Uterus (tissue), 4 donors: ENCODE data around the gene SLC16A12. TPM values are rescaled to one million over a fixed set of nuclear protein-coding genes. Genes with fewer than 3 reads are reported as not detected.
A peak's percentile ranks its signal among the peaks of the same experiment; 100 is the strongest.

ENCODE experiments used
- DNase-seq, 2 donors: peaks; one replicate each; pipeline ENCODE4 v3.0.0-alpha.2; 2019 to 2020
- H3K27ac ChIP-seq, 2 donors: fragments of 200-600 bp; sonication (generic); 1 replicate in 1 of 2; 2 replicates in 1 of 2; pipeline ENCODE4 v1.5.1; 2016 to 2018
- H3K27me3 ChIP-seq, 2 donors: fragments of 200-600 bp; sonication (generic); one replicate each; pipeline ENCODE4 v1.5.1; 2018 to 2019; ENCODE audit warnings: control low read depth in 1 of 2
- H3K36me3 ChIP-seq, 2 donors: fragments of 200-600 bp; sonication (generic); one replicate each; pipeline ENCODE4 v1.5.1; 2019; ENCODE audit warnings: control low read depth in 1 of 2
- H3K4me1 ChIP-seq, 2 donors: fragments of 200-600 bp; sonication (generic); one replicate each; pipeline ENCODE4 v1.5.1; 2018 to 2019; ENCODE audit warnings: control low read depth in 1 of 2
- H3K4me3 ChIP-seq, 2 donors: fragments of 200-600 bp; sonication (generic); 1 replicate in 1 of 2; 2 replicates in 1 of 2; pipeline ENCODE4 v1.5.1; 2018 to 2019; ENCODE audit warnings: mild to moderate bottlenecking in 1 of 2
- H3K9me3 ChIP-seq, 2 donors: fragments of 200-600 bp; sonication (generic); one replicate each; pipeline ENCODE4 v1.5.1; 2019; ENCODE audit warnings: control low read depth in 1 of 2
- CTCF ChIP-seq, 4 experiments: fragments of 200-600 bp in 2 of 4; fragments of 450-650 bp in 2 of 4; sonication (generic) in 2 of 4; IDR thresholded peaks; one replicate each; pipeline ENCODE4 v1.5.1; 2016 to 2019; ENCODE audit warnings: antibody characterized with exemption in 4 of 4, mild to moderate bottlenecking in 2 of 4, moderate library complexity in 1 of 4
- POLR2A ChIP-seq, 2 donors: fragments of 450-650 bp; IDR thresholded peaks; one replicate each; pipeline ENCODE4 v1.6.1; 2016; ENCODE audit warnings: antibody characterized with exemption in 2 of 2, mild to moderate bottlenecking in 1 of 2, moderate library complexity in 1 of 2
- intact Hi-C: fragments of 100-400 bp; cut with DNase I; formaldehyde crosslinking; loops from one replicate; pipeline ENCODE4 v1.15.1; 2023; ENCODE audit warnings: low total_unique reads
- total RNA-seq, 4 donors: library from RNA; depleted of rRNA in 3 of 4; stranded (reverse); fragments of >200 nt in 3 of 4; gene quantifications; one replicate each; pipeline versions ENCODE4 v1.1.0 to v1.2.4, GENCODE V29; 2014 to 2023
- donor health status: DM: yes; HTN: yes; CAD: no.

The SLC16A12 gene
- total RNA-seq, 4 donors from 2014 or later = 0.26 to 7.4 (median 0.51) TPM

- no peaks in the 10 kb centered on the region for H3K27me3 ChIP-seq
- no peak overlapping the region for H3K27ac ChIP-seq
- no peak for TF ChIP-seq POLR2A (IDR thresholded peaks at IDR 0.05)
- no peak for TF ChIP-seq CTCF (IDR thresholded peaks at IDR 0.05)
- H3K9me3 ChIP-seq = no peaks in the 10 kb centered on the region
- intact Hi-C loops = no loop called here
- no peaks in the 10 kb centered on the region for H3K4me1 ChIP-seq
- H3K4me3 ChIP-seq = no peak overlapping the region
- no peak for DNase-seq
- H3K36me3 ChIP-seq = no peaks in the 10 kb centered on the region
These were observed 32.2 kb downstream of the SLC16A12 start for GRCh38 chr10:89503151-89503550.

- Histone ChIP-seq H3K36me3 (no peaks in the 10 kb centered on the region), H3K27me3 (no peaks in the 10 kb centered on the region), H3K27ac (no peak overlapping the region), H3K9me3 (no peaks in the 10 kb centered on the region), H3K4me1 (no peaks in the 10 kb centered on the region), H3K4me3 (no peak overlapping the region)
- intact Hi-C loops = no loop called here
- TF ChIP-seq CTCF (IDR thresholded peaks at IDR 0.05) = no peak
- TF ChIP-seq POLR2A (IDR thresholded peaks at IDR 0.05) = no peak
- DNase-seq = no peak
These were observed 32.8 kb downstream of the SLC16A12 start for GRCh38 chr10:89502549-89502948.

GRCh38 chr10:89494575-89494974 lies 40.8 kb downstream of the SLC16A12 start:
- no peak for TF ChIP-seq CTCF (IDR thresholded peaks at IDR 0.05)
- TF ChIP-seq POLR2A (IDR thresholded peaks at IDR 0.05) = no peak
- no peak for DNase-seq
- intact Hi-C loops = no loop called here

GRCh38 chr10:89494068-89494467 lies 41.3 kb downstream of the SLC16A12 start:
- Histone ChIP-seq H3K27me3 (no peaks in the 10 kb centered on the region), H3K27ac (peak overlapping the region in 1 of 2 donors; percentile 48), H3K9me3 (no peaks in the 10 kb centered on the region), H3K4me3 (no peak overlapping the region), H3K4me1 (no peaks in the 10 kb centered on the region), H3K36me3 (no peaks in the 10 kb centered on the region)
- no peak for TF ChIP-seq POLR2A (IDR thresholded peaks at IDR 0.05)
- intact Hi-C loops = no loop called here
- no peak for DNase-seq

More at GRCh38 chr10:89494575-89494974, 40.8 kb downstream of the SLC16A12 start:
- H3K4me1 ChIP-seq = no peaks in the 10 kb centered on the region
- no peaks in the 10 kb centered on the region for H3K27me3 ChIP-seq
- H3K36me3 ChIP-seq = no peaks in the 10 kb centered on the region
- H3K9me3 ChIP-seq = no peaks in the 10 kb centered on the region
- H3K4me3 ChIP-seq = no peak overlapping the region
- peak overlapping the region in 1 of 2 donors; percentile 48 for H3K27ac ChIP-seq

- intact Hi-C loops = no loop called here
- H3K4me3 ChIP-seq = no peak overlapping the region
- no peak for TF ChIP-seq CTCF (IDR thresholded peaks at IDR 0.05)
- no peak for TF ChIP-seq POLR2A (IDR thresholded peaks at IDR 0.05)
- H3K4me1 ChIP-seq = no peaks in the 10 kb centered on the region
- H3K9me3 ChIP-seq = no peaks in the 10 kb centered on the region
- DNase-seq = no peak
- no peaks in the 10 kb centered on the region for H3K36me3 ChIP-seq
- H3K27me3 ChIP-seq = no peaks in the 10 kb centered on the region
- peak overlapping the region in 1 of 2 donors; percentile 80 for H3K27ac ChIP-seq
These were observed 43.5 kb downstream of the SLC16A12 start for GRCh38 chr10:89491932-89492331.
